GM20000 (cell line): Measurements from ENCODE around the gene COL9A1.

Experiments
- DNase-seq: peaks from one replicate; pipeline ENCODE4 v3.0.0; 2012; ENCODE audit warnings: low spot score
- CTCF ChIP-seq: IDR thresholded peaks from 2 replicates; pipeline ENCODE4 v1.5.1; 2012; ENCODE audit warnings: mild to moderate bottlenecking, control low read depth; ENCODE audit errors: extremely low read depth, missing control alignments

COL9A1 gene

GRCh38 chr6:70234561-70235236 is 68.2 kb downstream of the COL9A1 start:
- no peak for DNase-seq
- TF ChIP-seq CTCF, result no peak

GRCh38 chr6:70231311-70231710 is 71.6 kb downstream of the COL9A1 start:
- no peak for TF ChIP-seq CTCF

GRCh38 chr6:70225055-70225454 is 77.8 kb downstream of the COL9A1 start:
- no peak for TF ChIP-seq CTCF
- no peak for DNase-seq

More at GRCh38 chr6:70231311-70231710, 71.6 kb downstream of the COL9A1 start:
- DNase-seq, result no peak

GRCh38 chr6:70222439-70222749 is 80.5 kb downstream of the COL9A1 start:
- no peak for DNase-seq
- TF ChIP-seq CTCF, result no peak

- DNase-seq, result no peak
- no peak for TF ChIP-seq CTCF
These were observed 81.0 kb downstream of the COL9A1 start for GRCh38 chr6:70221715-70222438.

- peak; percentile 30 for TF ChIP-seq CTCF
- DNase-seq, result peak; percentile 32
These were observed 81.7 kb downstream of the COL9A1 start for GRCh38 chr6:70221025-70221714.
